ENCODE data around the gene SERINC2.
"Not testable (repeated sequence)": the region's sequence is repeated elsewhere in the genome, so short reads cannot be mapped to it uniquely, and the experiment has no call there.

DNA sequence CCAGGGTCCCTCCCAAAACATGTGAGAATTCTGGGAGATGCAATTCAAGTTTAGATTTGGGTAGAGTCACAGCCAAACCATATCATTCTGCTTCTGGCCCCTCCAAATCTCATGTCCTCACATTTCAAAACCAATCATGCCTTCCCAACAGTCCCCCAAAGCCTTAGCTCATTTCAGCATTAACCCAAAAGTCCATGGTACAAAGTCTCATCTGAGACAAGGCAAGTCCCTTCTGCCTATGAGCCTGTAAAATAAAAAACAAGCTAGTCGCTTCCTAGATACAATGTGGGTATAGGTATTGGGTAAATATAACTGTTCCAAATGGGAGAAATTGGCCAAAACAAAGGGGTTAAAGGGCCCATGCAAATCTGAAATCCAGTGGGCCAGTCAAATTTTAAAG is 59.7 kb downstream of the SERINC2 start:
- TF ChIP-seq POLR2A, POLR2AphosphoS5 (IDR thresholded peaks at IDR 0.05): not testable (repeated sequence)
- TF ChIP-seq, protein P1, sequence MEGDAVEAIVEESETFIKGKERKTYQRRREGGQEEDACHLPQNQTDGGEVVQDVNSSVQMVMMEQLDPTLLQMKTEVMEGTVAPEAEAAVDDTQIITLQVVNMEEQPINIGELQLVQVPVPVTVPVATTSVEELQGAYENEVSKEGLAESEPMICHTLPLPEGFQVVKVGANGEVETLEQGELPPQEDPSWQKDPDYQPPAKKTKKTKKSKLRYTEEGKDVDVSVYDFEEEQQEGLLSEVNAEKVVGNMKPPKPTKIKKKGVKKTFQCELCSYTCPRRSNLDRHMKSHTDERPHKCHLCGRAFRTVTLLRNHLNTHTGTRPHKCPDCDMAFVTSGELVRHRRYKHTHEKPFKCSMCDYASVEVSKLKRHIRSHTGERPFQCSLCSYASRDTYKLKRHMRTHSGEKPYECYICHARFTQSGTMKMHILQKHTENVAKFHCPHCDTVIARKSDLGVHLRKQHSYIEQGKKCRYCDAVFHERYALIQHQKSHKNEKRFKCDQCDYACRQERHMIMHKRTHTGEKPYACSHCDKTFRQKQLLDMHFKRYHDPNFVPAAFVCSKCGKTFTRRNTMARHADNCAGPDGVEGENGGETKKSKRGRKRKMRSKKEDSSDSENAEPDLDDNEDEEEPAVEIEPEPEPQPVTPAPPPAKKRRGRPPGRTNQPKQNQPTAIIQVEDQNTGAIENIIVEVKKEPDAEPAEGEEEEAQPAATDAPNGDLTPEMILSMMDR (IDR thresholded peaks at IDR 0.05 in 8 of 11, conservative IDR thresholded peaks at IDR 0.05 in 3 of 11): not testable (repeated sequence)

All from spleen (tissue), 7 donors.